ENCODE results near the gene RAB12. TPM values are rescaled to one million over a fixed set of nuclear protein-coding genes. Genes with fewer than 3 reads are reported as not detected.

RAB12 gene
- total RNA-seq, 1 donor from 2014 or later = 63.3 TPM

- no peak for DNase-seq (ENCODE audit: extremely low read depth, low read depth, low spot score)
These were observed 72.0 kb downstream of the RAB12 start for GRCh38 chr18:8681196-8681595.

- DNase-seq (ENCODE audit: extremely low read depth, low read depth, low spot score) = no peak
These were observed 75.3 kb downstream of the RAB12 start for GRCh38 chr18:8684577-8684976.

GRCh38 chr18:8685141-8685913 lies 76.1 kb downstream of the RAB12 start:
- DNase-seq (ENCODE audit: extremely low read depth, low read depth, low spot score) = no peak

- no peak for DNase-seq (ENCODE audit: extremely low read depth, low read depth, low spot score)
These were observed 76.6 kb downstream of the RAB12 start for GRCh38 chr18:8685914-8686216.

GRCh38 chr18:8686611-8687010 lies 77.4 kb downstream of the RAB12 start:
- no peak for DNase-seq (ENCODE audit: extremely low read depth, low read depth, low spot score)

- no peak for DNase-seq (ENCODE audit: extremely low read depth, low read depth, low spot score)
These were observed 79.1 kb downstream of the RAB12 start for GRCh38 chr18:8688216-8688800.

- no peak for DNase-seq (ENCODE audit: extremely low read depth, low read depth, low spot score)
These were observed 79.6 kb downstream of the RAB12 start for GRCh38 chr18:8688816-8689215.

Other genes with a start within 250 kb of the RAB12 start
- 16.3 and 25.6 TPM in 2 replicates for gene MTCL1, start 96.1 kb downstream of the RAB12 start, total RNA-seq